GM19351 (cell line): Measurements from ENCODE around the gene CLCN6.

Experiments
- ATAC-seq: cut with Tn5 transposase; IDR thresholded peaks from one replicate; pipeline ENCODE4 v1.9.1; 2021; ENCODE audit warnings: mild to moderate bottlenecking, moderate library complexity; ENCODE audit not compliant: unreplicated experiment

Gene CLCN6

DNA sequence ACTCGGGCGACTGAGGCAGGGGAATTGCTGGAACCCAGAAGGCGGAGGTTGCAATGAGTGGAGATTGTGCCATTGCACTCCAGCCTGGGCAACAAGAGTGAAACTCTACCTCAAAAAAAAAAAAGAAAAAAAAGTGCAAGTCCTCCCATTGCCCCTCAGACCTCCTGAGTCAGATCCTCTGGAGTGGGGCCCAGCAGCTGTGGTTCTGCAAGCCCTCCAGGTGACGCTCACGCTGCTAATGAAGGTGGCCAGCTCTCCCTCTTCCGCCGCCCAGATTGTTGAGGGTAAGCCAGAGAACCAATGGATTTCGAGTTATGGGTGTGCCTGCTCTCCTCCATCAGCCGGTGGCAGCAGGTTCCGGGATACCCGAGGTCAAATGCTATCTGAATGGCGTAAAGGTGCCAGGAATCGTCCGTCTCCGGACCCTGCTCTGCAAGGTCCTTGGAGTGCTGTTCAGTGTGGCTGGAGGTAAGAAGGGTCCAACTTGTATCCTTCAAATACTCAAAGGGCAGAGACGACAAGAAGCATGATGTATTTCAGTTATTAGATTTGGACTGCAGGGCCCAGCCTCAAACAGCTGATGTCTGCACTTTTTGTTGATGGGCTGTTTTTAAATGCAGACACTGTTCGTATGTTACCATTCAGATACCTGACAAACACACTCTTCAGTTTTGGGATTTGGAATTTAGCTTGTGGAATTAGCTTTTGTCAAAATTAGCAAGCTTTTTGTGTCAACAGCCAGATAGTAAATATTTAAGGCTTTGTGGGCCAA lies 17.6 kb downstream of the CLCN6 start:
- ATAC-seq = no peak

DNA sequence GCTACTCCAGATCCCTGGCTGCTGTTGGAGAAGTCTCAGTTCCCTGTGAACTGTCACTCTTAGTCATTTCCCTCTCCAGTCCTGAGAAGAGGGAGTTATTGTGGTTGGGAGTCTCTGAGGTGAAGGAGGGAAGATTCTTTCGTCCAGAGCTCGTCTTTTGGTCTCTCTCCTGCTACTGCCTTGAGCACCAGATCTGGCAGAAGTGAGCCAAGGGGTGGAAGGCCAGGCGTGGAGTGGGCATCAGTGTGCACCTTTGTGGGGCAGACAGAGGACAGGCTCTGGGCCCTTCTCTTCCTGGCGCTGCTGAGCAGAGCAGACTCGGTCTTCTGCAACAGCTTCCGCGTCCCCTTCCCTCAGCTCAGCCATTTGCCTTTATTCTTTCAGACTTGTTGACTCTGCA lies 19.1 kb downstream of the CLCN6 start:
- ATAC-seq = no peak

DNA sequence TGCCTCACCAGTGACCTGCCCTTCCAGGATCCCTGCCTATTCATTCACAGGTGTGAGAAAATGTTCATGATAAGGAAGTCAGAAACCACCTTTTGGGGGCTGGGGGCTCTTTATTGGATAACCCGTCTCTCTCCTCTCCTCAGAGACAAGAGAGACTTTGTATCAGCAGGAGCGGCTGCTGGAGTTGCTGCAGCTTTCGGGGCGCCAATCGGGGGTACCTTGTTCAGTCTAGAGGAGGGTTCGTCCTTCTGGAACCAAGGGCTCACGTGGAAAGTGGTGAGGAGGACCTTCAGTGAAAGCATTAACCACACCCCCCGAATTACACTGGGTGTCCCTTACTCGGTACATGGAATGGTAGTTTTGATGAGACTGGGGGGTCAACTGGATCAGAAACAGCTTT lies 21.0 kb downstream of the CLCN6 start:
- no peak for ATAC-seq

DNA sequence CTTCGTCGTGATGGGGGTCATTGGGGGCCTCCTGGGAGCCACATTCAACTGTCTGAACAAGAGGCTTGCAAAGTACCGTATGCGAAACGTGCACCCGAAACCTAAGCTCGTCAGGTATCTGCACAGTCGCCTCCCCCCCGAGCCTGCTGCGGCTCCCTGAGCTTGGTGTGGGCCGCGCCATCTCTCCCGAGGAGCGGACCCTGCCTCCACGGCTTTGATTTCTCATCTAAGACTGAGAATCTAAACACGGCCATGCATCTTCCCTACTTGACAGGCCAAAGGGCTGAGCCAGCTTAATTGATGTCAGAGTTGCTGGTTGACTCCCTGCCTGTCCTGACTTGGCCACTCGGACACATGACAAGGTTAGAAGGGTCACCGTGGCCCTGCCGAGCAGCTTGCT lies 22.5 kb downstream of the CLCN6 start:
- no peak for ATAC-seq

DNA sequence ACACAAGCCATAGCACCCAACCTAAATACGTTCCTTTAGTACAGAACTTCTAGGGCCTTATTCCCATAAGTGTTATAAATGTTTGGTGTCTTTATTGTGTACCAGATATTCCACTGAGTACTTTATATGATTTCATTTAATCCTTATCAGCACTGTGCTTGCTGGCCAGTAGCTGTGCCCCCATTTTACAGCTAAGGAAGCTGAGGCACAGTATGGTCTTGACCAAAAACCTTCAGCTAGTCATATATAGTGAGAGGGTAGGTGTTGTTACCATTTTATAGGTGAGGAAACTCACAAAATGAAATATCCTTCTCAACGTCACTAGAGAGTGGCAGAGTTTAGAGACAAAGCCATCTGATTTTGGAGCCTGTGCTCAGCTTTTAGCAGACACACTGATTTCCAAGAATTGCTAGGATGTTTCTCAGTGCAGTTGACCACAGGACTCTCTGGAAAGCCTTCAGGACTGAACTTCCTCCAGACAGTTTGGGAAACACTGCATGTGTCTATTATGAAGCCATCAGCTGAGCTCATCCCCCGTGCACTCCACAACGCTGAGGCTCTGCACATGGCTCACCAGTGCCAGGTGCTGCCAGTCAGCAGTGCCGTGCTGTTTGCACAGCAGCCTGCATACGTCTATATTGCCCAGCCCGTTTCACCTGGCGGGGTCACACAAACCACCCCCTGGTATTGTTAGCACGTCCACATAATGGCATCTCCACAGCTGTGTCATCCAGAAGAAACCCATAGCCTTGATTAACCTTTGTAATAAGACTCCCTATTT lies 26.1 kb downstream of the CLCN6 start:
- no peak for ATAC-seq

DNA sequence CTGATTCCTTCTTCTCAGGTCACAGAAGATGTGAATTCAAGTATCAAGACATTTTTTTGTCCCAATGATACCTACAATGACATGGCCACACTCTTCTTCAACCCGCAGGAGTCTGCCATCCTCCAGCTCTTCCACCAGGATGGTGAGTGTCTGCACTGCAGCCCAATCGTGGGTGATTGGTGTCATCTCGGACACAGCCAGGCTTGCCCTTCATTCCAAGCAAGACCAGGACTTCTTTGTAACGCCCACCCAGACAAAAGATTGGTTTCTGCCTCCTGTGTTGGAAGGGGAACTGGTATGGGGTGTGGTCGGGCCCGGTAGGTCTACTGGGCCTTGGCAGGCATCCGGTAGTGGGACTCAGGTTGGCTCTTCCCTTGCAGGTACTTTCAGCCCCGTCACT lies 27.5 kb downstream of the CLCN6 start:
- no peak for ATAC-seq

DNA sequence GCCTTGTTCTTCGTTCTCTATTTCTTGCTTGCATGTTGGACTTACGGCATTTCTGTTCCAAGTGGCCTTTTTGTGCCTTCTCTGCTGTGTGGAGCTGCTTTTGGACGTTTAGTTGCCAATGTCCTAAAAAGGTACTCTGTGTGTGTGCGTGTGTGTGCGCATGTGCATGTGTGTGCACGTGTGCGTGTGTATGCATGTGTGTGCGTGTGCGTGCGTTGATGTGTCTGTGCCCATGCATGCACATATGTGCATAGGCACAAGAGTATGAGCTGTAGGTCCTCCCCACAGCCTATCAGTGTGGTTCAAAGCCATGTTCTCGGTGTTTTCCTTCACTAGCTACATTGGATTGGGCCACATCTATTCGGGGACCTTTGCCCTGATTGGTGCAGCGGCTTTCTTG lies 27.9 kb downstream of the CLCN6 start:
- ATAC-seq = no peak

DNA sequence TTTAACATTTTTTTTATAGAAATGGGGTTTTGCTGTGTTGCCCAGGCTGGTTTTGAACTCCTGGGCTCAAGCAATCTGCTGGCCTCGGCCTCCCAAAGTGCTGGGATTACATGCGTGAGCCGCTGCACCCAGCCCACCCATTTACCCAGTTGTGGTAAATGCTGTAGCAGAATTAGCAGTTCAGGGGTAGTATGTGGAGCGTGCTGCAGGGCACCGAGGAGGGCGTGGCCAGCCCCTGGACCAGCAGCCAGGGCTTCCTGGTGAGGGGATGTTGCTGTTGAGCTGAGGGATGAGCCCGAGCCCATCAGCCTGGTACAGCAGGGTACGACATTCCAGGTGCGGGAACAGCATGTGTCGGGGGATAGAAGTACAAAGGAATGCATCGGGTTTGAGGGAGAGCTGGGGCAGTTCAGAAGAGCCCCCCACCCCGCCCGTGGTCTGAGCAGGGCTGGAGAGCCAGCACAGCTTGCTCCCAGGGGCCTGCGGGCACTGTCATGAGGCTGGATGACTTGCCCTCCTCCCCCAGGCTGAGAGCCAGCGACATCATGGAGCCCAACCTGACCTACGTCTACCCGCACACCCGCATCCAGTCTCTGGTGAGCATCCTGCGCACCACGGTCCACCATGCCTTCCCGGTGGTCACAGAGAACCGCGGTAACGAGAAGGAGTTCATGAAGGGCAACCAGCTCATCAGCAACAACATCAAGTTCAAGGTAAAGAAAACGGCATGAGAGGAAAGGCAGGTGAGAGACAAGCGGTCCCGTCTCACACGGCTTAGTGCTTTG lies 29.6 kb downstream of the CLCN6 start:
- ATAC-seq = no peak

DNA sequence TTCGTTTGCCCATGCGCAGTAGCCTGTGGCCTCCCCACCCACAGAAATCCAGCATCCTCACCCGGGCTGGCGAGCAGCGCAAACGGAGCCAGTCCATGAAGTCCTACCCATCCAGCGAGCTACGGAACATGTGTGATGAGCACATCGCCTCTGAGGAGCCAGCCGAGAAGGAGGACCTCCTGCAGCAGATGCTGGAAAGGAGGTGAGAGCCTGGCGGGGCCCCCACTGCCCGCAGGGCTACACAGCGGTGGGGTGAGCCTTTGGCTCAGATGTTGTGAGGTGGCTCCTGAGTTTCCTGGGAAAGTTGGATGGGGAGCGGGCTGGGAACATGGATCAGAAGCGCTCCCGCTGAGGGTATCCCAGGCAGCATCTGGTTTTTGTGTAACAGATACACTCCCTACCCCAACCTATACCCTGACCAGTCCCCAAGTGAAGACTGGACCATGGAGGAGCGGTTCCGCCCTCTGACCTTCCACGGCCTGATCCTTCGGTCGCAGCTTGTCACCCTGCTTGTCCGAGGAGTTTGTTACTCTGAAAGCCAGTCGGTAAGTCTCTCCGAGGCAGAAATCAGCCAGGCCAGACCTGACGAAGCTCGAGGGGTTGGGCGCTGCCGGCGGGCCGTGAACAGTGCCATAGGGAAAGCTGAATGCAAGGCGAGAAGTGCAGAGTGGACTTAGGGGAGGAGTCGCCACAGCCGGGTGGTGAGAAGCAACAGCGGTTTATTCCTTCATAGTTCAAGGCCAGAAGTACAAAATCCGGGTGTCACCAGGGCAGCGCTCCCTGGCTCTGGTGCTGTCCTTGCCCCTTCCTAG lies 31.2 kb downstream of the CLCN6 start:
- ATAC-seq = no peak

DNA sequence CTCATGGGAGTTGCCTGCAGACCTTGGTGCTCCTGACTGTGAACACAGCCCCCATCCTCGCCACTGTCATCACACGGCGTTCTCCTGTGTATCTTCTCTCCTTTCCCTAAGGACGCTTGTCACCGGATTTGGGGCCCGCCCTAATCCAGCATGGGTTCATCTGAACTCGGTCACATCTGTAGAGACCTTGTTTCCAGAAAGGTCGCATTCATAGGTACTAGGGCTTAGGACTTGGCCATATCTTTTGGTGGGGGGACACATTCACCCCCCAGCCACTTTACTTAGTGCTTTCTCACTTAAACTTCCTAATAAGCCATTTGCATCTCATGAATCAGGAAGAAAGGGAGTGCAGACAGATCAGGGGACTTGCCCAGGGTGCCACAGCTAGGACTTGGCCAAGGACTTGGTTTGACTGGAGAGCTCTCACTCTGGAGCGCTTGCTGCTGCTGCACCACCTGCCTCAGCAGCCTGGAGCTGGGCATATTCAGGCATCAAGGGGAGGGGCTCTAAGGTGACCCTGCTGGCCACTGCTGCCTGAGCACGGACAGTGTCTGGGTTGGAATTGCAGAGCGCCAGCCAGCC lies 31.9 kb downstream of the CLCN6 start:
- no peak for ATAC-seq

DNA sequence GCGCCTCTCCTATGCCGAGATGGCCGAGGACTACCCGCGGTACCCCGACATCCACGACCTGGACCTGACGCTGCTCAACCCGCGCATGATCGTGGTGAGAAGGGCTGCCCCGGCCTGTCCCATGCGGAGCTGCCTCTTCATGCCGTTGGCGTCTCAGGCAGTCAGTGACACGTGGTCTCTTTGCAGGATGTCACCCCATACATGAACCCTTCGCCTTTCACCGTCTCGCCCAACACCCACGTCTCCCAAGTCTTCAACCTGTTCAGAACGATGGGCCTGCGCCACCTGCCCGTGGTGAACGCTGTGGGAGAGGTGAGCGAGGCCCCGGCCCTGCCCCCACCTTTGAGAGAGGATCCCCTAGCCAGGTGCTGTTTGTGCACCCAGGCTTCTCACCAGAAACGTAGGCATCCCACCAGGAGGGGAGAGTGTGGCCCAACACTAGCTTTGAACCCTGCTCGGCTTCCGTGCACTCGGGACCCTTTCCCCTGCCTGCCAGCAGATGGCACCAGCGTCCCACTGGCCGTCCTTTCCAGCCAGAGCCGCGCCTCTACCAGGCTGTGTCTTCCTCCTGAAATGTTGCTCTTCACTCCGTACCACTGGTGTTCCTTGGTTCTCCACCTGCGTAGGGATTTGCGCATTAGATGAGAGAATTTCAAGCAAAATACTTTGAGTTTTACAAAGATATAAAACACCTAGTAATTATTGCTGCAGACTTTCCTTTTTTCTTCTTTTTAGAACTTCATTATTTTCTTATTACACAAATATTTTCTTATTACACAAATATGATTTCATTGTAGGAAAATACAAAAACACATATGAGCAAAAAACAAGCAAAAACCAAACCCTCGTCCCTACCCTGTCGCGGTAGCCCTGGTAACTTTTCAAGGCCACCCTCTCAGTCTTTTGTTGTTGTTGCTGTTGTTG lies 32.6 kb downstream of the CLCN6 start:
- no peak for ATAC-seq

DNA sequence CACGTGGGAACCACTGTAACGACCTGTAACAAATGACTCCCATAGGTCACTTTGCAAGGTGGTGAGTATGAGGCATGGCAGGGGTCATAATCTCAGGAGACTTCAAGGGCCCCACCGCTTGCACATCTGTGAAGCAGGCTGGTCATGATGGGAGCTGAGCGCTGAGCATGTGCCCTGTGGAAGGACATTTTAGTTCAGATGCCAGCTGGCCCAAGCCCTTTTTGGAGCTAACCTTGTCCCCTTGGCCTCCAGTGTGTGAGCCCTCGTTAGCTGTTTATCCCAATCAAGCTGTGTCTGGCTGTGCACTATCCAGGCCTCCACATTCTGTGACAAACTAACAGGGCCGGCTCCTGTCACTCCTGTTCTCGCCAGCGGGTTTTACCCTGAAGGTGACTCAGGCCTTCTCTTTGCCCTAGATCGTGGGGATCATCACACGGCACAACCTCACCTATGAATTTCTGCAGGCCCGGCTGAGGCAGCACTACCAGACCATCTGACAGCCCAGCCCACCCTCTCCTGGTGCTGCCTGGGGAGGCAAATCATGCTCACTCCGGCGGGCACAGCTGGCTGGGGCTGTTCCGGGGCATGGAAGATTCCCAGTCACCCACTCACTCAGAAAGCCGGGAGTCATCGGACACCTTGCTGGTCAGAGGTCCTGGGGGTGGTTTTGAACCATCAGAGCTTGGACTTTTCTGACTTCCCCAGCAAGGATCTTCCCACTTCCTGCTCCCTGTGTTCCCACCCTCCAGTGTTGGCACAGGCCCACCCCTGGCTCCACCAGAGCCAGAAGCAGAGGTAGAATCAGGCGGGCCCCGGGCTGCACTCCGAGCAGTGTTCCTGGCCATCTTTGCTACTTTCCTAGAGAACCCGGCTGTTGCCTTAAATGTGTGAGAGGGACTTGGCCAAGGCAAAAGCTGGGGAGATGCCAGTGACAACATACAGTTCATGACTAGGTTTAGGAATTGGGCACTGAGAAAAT lies 34.0 kb downstream of the CLCN6 start:
- no peak for ATAC-seq

DNA sequence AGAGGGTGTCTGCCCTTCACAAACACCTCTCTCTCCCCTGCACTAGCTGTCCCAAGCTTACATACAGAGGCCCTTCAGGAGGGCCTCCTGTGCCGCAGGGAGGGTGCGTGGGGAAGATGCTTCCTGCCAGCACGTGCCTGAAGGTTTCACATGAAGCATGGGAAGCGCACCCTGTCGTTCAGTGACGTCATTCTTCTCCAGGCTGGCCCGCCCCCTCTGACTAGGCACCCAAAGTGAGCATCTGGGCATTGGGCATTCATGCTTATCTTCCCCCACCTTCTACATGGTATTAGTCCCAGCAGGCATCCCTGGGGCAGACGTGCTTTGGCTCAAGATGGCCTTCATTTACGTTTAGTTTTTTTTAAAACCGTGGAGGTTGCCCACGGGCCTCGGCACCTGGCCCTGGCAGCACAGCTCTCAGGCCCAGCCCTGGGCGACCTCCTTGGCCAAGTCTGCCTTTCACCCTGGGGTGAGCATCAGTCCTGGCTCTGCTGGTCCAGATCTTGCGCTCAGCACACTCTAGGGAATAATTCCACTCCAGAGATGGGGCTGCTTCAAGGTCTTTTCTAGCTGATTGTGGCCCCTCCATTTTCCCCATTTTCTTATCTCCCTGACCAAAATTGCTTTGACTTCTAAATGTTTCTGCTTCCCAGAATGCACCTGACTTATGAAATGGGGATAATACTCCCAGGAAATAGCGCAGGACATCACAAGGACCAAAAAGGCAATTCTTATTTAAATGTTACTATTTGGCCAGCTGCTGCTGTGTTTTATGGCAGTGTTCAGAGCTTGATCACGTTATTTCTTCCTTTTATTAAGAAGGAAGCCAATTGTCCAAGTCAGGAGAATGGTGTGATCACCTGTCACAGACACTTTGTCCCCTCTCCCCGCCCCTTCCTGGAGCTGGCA lies 35.5 kb downstream of the CLCN6 start:
- ATAC-seq = no peak

DNA sequence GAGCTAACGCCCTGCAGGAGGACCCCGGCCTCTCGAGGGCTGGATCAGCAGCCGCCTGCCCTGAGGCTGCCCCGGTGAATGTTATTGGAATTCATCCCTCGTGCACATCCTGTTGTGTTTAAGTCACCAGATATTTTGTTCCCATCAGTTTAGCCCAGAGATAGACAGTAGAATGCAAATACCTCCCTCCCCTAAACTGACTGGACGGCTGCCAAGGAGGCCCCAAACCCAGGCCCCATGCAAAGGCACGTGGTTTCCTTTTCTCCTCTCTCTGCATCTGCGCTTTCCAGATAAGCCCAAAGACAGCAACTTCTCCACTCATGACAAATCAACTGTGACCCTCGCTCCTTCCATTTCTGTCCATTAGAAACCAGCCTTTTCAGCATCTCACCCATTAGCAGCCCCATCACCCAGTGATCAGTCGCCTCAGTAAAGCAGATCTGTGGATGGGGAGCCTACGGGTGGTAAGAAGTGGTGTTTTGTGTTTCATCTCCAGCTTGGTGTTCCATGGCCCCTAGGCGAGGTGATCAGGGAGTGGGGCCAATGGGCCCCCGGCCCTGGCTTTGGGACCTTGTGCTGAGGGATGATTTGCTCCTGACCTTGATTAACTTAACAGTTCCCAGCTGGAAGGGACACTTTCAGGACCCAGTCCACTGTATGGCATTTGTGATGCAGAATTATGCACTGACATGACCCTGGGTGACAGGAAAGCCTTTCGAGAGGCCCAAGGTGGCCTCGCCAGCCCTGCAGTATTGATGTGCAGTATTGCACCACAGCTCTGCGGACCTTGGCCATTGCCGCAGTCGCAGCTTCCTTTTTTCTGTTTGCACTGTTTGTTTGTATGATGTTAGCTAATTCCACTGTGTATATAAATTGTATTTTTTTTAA lies 36.4 kb downstream of the CLCN6 start:
- ATAC-seq = no peak

DNA sequence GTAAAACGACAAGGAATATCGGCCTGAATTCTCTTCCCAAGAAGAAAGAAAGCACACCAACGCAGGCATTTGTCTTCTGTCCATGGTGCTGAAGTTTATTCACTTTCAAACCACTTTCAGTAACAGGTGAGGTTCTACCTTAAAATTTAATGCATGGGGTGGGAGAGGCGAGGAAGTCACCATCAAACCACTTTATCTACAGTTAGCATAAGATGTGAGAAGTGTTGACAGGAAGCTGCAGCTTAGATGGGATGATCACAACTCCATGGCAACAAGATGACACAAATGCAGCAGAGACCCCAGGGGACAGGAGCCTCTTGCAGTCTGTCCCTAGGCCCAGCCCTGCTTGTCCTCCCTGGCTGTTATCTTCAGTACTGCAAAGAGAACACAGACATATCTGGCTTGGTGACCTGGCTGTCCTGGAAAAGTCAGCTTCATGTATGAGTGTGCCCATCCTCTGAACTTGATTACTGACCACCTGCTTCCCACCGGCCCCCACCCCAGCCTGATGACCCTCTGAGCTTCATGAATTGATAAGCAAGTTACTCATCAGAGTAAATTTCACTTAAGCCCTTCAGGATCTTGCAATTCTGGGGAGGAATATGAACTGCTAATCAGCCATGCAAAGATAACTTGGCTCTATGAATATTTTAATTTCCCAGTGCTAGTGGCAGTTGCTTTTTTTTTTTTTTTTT lies 39.8 kb downstream of the CLCN6 start:
- ATAC-seq = no peak
